ENCODE measurements around the gene ZNF337.
A peak's percentile ranks its signal among the peaks of the same experiment; 100 is the strongest.
"Not testable (repeated sequence)": the region's sequence is repeated elsewhere in the genome, so short reads cannot be mapped to it uniquely, and the experiment has no call there.

The ZNF337 gene

GRCh38 chr20:25696371-25697131 lies at the start of gene ZNF337:
TSS of gene ZNF337 (minus strand) at chr20:25696853. CDS start at chr20:25686417, 10,436 bp downstream.
- peak; percentile 96 for DNase-seq

- no peak for DNase-seq
These were observed 49.1 kb upstream of the ZNF337 start for GRCh38 chr20:25745738-25746137.

GRCh38 chr20:25745100-25745499 lies 48.4 kb upstream of the ZNF337 start:
- no peak for DNase-seq

- DNase-seq: no peak
These were observed 47.6 kb upstream of the ZNF337 start for GRCh38 chr20:25744261-25744660.

DNA sequence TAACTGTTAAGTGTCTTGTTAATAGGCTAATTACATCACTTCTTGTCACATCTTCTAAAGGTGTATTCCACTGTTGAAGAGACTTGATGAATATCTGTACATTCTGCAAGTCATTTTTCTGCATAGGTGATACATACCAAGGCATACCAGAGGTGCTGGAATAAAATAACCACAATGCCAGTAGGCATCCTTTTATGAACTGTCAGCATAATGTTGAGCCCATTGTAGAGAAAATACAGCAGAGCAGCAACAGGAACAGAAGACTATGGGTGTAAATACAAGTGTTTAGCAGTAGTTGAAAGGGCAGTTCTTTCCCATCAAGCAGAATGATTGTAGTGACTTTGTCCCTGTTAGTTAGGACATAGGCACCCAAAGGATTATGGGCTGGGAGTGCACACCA lies 44.4 kb upstream of the ZNF337 start:
- no peak for DNase-seq

- DNase-seq: no peak
These were observed 43.1 kb upstream of the ZNF337 start for GRCh38 chr20:25739615-25740320.

DNA sequence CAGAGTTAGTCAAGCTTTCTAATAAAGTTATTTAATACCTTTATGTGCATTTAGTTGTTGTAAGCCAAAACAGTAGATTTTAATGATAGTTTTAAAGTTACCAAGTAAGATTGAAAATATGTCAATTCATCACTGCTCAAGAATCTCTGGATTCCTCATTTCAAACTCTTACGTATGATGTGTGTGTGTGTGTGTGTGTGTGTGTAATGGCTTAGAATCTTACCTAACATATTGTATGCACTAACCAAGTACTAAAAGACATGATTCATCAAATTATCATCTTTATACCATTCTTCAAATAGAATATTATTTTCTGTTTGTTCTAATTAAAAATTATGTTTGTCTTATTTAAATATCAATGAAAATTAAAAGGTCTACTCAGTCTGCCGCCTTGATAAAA lies 41.5 kb upstream of the ZNF337 start:
- no peak for DNase-seq

DNA sequence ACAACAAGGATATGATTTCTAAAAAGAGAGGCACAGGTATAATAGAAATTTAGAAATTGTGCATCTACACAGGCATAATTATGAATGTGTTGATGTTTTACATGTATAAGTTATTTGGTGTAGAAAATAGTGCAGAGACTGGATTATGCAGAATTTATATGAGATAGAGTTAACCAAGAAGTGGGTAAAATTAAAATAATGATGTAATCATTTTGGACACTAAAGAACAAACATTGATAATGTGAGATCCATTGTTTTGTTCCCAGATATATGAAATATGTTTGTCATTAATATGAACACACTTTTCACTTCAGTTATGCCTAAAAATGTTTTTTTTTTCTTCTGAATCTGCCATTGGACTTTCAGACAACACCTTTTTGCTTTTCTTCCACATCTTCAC lies 37.2 kb upstream of the ZNF337 start:
- DNase-seq: no peak

- no peak for DNase-seq
These were observed 34.2 kb upstream of the ZNF337 start for GRCh38 chr20:25730862-25731261.

- DNase-seq: no peak
These were observed 29.7 kb upstream of the ZNF337 start for GRCh38 chr20:25726357-25726756.

DNA sequence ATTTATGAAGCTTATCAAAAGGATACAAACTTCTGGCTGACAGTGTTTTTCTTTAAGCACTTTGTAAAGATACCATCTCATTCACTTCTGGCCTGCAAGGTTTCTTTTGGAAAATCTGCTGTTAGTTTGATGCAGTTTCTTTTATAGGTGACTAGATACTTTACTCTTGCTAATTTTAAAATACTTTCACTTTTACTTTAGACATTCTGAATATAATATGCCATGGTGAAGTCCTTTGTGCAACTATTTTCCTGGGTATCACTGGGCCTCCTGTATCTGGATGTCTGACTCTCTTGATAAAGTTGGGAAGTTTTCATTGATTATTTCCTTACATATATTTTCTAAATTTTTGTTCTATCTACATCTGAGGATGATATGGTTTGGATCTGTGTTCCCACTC lies 29.0 kb upstream of the ZNF337 start:
- DNase-seq: no peak

GRCh38 chr20:25723975-25724374 lies 27.3 kb upstream of the ZNF337 start:
- no peak for DNase-seq

DNA sequence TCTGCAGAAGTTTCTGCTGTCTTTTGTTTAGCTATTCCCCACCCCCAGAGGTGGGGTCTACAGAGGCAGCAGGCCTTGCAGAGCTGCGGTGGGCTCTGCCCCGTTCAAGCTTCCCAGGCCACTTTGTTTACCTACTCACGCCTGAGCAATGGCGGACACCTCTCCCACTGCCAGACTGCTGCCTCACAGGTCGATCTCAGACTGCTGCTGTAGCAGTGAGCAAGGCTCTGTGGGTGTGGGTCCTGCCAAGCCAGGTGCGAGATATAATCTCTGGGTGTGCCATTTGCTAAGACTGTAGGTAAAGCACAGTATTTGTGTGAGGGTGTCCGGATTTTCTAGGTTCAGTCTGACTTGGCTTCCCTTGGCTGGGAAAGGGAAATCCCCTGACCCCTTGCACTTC lies 23.6 kb upstream of the ZNF337 start:
- DNase-seq: no peak

DNA sequence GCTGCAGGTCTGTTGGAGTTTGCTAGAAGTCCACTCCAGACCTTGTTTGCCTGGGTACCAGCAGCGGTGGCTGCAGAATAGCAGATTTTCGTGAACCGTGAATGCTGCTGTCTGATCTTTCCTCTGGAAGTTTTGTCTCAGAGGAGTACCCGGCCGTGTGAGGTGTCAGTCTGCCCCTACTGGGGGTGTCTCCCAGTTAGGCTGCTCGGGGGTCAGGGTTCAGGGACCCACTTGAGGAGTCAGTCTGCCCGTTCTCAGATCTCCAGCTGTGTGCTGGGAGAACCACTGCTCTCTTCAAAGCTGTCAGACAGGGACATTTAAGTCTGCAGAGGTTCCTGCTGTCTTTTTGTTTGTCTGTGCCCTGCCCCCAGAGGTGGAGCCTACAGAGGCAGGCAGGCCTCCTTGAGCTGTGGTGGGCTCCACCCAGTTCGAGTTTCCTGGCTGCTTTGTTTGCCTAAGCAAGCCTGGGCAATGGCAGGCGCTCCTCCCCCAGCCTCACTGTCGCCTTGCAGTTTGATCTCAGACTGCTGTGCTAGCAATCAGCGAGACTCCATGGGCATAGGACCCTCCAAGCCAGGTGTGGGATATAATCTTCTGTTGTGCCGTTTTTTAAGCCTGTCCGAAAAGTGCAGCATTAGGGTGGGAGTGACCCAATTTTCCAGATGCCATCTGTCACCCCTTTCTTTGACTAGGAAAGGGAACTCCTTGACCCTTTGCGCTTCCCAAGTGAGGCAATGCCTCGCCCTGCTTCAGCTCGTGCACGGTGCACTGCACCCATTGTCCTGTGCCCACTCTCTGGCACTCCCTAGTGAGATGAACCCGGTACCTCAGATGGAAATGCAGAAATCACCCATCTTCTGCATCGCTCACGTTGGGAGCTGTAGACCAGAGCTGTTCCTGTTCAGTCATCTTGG lies 22.5 kb upstream of the ZNF337 start:
- DNase-seq: not testable (repeated sequence)

DNA sequence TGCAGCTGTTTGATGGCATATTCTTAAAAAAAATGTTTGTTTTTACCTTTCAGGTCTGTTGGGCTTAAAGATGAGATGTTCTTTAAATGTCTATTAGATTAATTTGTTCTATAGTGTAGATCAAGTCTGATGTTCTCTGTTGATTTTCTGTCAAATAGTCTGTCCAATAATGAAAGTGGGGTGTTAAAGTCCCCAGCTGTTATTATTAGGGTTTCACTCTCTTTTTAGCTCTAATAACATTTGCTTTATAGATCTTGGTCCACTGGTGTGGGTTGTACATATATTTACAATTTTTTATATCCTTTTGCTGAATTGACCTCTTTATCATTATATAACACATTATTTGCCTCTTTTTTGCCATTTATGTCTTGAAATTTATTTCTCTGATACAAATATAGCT lies 11.0 kb upstream of the ZNF337 start:
- DNase-seq: no peak

DNA sequence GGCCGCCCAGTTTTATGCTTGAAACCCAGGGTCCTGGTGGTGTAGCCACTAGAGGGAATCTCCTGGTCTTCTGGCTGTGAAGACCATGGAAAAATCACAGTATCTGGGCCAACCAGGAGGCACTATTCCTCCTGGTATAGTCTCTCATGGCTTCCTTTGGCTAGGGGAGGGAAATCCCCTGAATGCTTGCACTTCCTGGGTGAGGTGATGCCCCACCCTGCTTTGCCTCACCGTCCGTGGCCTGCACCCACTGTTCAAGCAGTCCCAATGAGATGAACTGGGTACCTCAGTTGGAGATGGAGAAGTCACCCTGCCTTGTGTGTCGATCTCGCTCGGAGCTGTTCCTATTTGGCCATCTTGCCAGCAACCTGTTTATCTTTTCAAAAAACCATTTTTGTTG lies 10.1 kb upstream of the ZNF337 start:
- DNase-seq: peak; percentile 32 to 40

- no peak for DNase-seq
These were observed 9.2 kb upstream of the ZNF337 start for GRCh38 chr20:25705830-25706351.

DNA sequence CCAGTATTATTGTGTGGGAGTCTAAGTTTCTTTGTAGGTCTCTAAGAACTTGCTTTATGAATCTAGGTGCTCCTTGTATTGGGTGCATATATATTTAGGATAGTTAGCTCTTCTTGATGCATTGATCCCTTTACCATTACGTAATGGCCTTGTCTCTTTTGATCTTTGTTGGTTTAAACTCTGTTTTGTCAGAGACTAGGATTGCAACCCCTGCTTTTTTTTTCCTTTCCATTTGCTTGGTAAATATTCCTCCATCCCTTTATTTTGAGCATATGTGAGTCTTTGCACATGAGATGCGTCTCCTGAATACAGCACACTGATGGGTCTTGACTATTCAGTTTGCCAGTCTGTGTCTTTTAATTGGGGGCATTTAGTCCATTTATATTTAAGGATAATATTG lies 7.7 kb upstream of the ZNF337 start:
- not testable (repeated sequence) for DNase-seq

GRCh38 chr20:25700835-25701234 lies 4.2 kb upstream of the ZNF337 start:
- DNase-seq: not testable (repeated sequence)

GRCh38 chr20:25699914-25700313 lies 3.3 kb upstream of the ZNF337 start:
- no peak for DNase-seq

DNA sequence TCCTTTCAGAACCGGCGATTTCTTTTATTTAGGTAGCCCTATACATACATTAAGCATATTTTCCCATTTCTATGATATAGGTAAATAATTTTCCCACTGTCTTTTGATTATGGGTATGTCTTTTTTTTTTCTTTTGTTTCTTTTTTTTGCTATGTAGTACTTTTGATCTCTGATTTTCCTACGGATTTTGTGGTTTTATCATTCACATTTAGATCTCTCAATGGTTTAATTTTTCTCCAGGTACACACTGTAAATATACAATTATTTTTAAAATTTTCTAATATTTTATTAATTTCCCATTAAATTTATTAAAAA lies 436 bp upstream of the ZNF337 start:
- no peak for DNase-seq

DNA sequence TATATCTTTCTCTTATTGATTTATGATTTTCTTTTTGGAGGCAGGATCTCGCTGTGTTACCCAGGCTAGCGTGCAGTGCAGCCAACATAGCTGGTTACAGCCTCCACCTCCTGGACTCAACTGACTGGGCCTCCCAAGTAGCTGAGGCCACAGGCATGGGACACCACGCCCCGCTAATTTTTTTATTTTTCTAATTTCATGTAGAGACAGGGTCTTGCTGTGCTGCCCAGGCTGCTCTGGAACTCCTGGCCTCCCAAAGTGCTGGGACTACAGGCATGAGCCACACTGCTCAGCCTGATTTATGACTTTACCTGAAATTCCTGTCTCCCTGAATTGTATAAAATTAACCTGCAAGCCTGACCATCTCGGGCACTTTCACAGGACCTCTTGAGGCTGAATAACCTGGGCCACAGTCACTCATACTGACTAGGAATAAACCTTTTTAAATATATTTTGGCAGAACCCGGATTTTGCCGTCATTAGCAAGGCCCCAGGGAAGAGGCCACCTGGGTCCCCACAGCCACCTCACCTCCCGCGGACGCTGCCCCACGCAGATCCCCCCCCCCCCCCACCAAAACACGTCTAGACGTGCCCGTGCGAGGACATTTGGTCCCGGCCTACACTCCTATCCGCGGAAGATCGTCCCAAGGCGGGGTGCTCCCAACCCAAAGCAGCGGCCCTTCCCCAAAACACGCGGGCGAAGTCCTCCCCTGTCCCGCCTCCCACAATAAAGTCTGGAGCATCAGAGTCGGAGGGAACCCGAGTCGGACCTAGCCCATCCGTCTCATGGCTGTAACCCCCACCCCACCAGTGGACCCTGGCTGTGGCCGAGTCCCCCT lies 902 bp downstream of the ZNF337 start:
- DNase-seq: peak; percentile 14 to 32
